NCI-H187 treated with DMSO at 0.1 percent for 48 hours (cell line): ENCODE measurements around the gene FAM120B.

Experiments
- DNase-seq: peaks from one replicate; lab custom pipeline; 2025; lab: John Stamatoyannopoulos, UW

The FAM120B gene

GRCh38 chr6:170355661-170356060 is 49.1 kb downstream of the FAM120B start:
- no peak for DNase-seq

DNA sequence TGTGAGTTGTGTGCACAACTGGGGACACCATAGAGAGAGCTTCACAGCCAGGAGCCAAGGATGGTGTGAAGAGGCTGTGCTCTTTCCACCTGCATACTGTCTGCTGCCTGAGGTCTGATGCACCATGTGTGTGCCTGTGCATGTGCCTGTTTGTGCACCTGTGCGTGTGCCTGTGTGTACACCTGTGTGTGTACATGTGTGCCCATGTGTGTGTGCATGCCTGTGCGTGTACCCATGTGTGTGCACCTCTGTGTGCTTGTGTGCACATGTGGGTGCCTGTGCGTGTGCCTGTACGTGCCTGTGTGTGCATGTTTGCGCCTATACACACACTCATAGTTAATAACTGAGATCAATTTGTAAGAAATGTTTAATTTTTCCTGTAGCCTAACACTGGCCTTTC is 51.3 kb downstream of the FAM120B start:
- DNase-seq: no peak

DNA sequence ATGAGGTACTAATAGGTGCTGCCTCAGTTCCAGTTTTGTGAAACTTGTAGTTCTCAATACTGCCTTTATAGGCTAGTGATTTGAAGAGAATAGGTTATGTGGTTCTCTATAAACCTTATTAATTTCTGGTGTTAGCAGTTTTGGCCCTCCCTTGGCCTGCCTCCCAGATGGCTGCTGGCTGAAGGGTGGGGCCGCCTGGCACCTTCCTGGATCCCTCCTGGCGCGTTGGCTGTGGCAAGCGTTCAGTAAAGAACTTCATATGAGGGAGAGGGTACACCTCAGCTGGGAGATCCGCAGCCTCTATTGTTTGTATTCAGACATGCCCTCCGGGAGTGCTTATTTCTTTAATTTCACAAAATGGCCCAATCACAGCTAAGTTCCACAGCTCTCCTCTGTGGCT is 51.9 kb downstream of the FAM120B start:
- no peak for DNase-seq

DNA sequence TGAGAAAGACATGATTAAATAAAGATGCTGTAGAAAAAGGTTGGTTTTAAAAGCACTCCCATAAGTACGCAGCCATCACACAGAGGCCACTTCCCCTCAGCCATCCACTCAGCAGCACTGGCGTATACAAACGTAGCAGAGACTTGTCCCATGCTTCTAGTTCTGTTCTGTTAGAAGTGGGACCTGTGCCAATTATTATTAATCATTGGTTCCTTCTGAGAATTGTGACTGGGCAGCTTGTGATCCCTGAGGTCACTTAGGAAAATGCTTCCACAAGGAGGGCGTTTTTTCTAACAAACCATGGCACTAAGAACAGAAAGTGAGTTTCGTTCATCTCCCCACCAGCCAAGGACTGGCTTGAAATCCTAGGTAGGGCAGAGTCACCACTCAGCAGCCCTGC is 53.9 kb downstream of the FAM120B start:
- no peak for DNase-seq

DNA sequence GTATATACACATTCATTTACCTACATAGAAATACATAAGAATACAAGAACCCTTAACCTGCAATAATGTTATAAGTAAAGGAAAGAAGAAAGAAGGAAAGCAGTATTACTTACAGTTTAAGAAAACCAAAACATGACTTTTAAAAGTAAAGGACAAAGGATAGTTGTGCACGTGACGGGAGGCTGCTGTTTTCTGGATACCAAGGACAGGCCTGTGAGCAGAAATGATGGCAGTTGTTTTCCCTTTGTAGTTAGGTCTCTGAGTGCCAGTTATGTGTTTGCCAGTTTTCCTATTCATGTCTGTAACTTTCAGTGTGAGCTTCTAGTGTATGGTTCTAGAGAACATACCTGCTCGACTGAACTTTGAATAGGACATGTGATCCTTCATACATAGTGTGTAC is 54.8 kb downstream of the FAM120B start:
- DNase-seq: no peak

GRCh38 chr6:170362121-170362520 is 55.6 kb downstream of the FAM120B start:
- no peak for DNase-seq

- DNase-seq: no peak
Measured at GRCh38 chr6:170363255-170363654, 56.7 kb downstream of the FAM120B start.

DNA sequence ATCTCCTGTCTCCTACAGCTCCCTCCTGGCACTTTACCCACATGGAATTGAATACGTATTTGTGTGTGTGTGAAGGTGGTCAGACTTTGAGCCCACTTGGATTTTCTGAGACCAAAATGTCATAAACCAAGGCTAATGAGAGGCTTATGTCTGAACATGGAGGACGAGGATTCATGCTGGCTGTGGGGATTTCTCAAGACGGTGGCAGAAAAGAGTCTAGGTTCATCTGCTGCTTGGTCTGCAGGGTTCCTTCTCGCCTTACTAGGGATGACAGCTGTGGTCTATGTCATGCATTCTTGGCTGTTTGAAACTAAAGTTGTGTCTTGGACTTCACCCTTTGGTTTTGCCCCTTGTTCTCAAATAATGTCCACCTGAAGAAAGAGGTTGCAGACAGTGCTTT is 58.6 kb downstream of the FAM120B start:
- no peak for DNase-seq

- no peak for DNase-seq
Measured at GRCh38 chr6:170365593-170365992, 59.0 kb downstream of the FAM120B start.

DNA sequence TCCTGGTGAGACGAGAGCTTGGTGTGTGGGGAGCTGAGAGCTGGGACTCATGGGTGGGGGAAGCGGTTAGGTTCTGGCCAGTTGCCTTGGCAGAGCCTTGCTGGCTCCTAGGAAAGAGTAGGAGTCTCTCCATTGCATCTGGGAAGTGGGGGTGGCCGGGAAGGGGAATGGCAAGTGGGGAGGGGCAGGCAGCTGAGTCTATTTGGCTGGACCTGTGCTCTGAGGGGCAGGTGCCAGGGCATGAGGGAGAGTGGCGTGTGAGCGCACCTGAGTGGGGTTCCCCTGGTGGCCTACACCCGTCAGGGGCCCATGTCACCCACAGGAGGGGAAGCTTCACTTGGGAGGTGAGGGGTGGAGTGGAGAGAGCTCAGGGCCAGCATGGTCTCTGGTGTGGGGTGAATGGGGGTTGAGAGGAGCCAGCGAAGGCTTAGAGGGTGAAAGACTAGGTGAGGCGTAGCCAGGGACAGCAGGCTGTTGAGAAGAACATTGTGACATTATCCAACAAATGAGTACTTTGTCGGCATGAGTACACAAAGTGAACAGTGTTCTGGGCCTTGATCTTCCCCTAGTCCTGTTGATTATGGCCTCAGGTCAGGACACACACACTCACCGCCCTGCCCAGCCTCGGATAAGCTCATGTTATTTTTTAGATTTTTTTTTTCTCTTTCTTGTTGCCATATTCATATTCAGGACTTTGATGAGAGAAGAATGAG is 59.8 kb downstream of the FAM120B start:
- no peak for DNase-seq

DNA sequence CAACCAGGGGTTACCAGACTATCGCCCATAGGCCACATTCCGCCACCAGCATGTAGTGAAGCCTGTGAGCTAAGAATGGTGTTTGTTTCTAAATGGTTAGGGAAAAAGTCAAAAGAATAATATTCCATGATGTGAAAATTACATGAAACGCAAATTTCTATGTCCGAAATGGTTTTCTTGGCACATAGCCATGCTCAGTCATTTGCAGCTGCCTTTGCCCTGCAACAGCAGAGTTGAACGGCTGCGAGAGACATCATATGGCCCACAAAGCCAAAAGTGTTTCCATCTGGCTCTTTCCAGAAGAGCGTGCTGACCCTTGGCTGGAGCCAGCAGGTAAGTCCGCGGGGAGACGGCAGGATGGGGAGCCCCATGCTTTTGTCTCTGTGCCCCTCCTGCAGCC is 60.7 kb downstream of the FAM120B start:
- DNase-seq: no peak

DNA sequence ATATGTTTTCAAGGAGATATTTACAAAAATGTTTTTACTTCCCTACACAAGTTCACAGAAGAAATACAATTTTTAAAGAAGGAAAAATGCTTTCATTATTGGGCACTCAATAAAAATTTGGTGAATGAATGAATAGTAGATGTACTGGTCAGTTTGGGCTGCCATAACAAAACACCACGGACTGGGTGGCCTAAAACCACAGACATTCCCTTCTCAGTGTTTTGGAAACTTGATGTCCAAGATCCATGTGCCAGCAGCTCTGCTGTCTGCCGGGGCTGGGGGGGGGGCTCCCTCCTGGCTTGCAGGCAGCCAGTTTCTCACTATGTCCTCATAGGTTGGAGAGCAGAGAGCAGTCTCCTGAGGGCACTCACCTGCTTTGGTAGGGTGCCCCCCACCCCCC is 62.0 kb downstream of the FAM120B start:
- no peak for DNase-seq

GRCh38 chr6:170369403-170369802 is 62.8 kb downstream of the FAM120B start:
- no peak for DNase-seq

GRCh38 chr6:170370416-170370815 is 63.9 kb downstream of the FAM120B start:
- no peak for DNase-seq

DNA sequence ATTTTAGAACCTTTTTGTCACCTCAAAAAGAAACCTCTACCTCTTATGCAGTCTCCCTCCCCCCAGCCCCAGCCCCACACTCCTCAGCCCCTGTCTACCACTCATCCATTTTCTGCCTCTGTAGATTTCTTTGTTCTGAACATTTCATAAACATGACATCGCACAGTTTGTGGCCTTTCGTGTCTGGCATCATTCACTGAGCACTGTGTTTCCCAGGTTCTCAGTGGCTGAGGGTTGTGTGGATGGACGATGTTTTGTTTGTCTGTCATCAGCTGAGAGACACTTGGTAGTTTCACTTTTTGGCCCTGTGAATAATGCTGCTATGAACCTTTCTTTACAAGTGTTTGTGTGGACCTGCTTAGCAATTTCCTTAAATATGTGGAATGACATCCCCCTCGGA is 64.5 kb downstream of the FAM120B start:
- no peak for DNase-seq

DNA sequence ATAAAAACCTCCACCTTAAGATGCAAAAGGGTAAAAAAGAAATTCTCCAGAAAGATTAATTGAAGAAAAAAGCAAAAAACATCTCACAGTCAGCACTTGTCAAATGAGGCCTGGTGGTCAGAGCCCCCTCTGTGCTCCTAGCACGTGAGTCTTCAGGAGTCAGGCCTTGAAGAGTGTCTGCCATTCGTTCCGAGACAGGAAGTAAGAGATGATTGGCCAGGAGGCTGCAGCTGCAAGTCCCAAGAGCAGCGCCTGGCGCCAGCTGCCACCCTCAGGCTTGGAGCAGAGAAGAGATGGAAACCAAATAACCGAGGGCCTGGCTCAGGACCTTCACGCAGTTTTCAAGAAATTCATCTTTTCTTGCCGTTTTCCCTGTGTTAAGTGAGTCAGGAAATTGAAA is 65.0 kb downstream of the FAM120B start:
- no peak for DNase-seq

DNA sequence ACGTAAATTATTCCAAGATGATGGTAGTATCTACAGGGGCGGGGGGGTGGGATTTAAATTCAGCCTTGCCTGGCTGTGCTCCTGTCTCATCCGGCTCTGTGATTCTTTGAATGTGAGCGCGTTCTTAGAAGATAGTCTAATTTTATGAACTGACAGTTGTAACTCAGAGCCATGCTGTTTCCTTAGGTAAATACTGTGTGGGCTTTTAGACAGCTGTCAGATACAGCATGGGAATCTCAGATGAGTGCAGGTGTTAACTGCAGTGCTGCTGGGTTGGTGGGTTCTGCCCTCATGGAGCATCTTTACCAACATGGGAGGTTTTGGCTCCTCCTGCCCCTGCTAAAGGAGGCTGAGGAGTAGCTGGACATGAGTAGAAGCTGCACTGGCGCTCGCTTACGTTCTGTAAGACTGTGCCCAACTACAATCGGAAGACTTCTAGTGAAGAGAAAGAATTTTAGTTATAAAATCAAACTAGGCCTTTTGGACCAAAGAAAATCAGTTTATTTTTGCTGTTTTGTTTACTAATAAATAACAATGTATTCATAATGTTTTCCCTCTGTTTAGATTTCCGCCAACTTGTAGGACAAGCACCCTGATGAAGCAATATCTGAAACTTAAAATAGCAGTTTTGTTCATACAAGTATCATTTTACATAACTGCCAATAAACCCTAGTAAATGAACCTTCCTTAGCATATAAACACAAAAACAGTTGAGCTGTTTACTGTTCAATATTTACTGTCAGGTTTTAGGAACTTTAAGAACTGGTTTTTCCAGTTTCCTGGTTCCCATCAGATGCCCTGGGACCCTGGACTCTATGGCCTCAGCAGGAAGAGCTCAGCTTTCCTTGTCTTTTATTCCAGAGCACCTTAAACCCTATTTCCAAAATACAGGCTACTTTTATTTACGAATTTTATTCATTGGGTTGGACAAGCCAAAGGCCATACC is 66.1 kb downstream of the FAM120B start:
- DNase-seq: no peak

- DNase-seq: no peak
Measured at GRCh38 chr6:170374571-170375444, 68.2 kb downstream of the FAM120B start.

DNA sequence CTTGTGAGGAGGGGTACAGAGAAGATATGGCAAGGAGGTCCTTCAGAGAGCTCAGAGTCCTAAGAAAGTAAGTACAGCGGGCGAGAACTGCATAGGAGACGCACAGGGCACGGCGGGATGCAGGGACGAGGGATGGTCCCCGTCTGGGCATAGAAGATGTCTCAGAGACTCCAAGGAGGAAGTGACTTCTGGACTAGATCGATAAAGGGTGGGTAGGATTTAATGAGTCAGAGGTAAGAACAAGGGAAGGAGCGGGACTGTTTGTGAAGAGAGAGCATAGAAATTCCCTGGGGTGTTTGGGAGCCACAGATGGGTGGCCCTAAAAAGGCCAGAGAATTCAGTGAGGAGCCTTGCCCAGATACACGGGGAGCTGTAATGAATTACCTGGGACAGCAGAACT is 69.1 kb downstream of the FAM120B start:
- DNase-seq: no peak

DNA sequence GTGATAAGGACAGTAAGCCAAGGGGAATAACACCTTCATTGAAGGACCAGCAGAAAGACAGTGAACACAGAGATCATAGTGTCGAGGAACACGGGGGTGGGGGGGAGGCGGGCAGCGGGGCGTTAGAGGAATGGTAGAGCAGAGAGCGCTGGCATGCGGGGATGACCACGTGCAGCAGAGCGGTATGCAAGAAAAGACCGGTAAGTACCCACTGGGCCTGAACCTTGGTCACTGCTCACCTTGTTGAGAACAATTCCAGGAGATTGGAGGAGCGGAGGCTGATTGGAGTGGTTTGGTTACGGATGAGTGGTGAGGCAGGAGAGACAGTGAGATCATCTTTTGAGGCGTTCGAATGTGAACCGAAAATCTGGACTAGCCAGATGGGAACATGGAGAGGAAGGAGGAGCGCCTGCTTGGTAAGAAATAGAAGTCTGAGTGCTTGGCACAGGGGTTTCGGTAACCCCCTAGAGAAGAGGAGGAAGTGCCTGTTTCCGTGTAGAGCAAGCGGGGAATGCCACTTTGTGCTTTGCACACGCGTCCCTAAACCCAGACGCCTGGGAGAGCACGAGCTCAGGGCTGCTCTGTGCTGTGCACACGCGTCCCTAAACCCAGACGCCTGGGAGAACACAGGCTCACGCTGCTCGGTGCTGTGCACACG is 70.0 kb downstream of the FAM120B start:
- DNase-seq: peak; percentile 66

DNA sequence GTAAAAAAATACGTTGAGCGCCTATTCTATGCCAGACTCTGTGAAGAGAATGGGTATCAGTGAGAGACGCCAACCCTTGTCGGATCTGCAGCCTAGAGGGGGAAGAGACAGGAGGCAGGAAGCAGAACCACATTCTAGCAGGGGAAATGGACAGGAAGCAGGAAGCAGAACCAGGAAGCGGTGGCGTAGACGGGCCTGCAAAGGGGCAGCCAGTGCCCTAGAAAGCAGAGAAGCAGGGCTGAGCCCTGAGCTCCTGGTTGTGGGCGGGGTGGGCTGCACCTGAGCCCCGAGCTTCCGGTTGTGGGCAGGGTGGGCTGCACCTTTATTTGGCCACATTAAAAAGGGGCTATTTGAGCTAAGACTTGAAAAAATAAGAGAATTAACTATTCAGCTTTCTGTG is 71.9 kb downstream of the FAM120B start:
- DNase-seq: no peak

DNA sequence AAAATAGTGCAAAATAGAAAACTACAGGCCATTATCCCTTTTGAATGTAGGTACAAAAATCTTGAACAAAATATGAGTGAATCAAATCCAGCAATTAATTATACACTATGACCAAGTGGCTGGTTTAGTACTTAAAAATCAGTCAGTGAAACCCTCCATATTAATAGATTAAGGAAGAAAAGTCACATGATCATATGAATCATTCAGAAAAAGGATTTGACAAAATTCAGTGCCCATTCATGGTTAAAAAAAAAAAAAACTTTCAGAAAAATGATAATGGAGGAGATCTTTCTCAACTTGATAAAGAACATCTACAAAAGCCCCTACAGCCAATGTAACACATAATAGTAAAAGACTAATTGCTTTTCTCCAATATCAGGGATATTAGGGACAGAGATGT is 75.0 kb downstream of the FAM120B start:
- DNase-seq: no peak
